H1 (cell line): ENCODE measurements around the gene ZDHHC3. TPM values are rescaled to one million over a fixed set of nuclear protein-coding genes. Genes with fewer than 3 reads are reported as not detected.

Experiments
- CTCF ChIA-PET: fragments of 300-600 bp; sonication (Branson Sonifier 250); formaldehyde crosslinking; loops from one replicate; lab custom pipeline; 2021; ENCODE audit not compliant: partially characterized antibody; lab: Charles Lee
- POLR2A ChIA-PET: fragments of 300-600 bp; sonication (Branson Sonifier 250); formaldehyde crosslinking; loops from one replicate; lab custom pipeline; 2021; ENCODE audit warnings: inconsistent platforms; ENCODE audit not compliant: partially characterized antibody; lab: Charles Lee
- DNase-seq, 2 experiments: peaks; one replicate each; pipeline versions ENCODE4 v3.0.0 to v3.0.0-alpha.2; 2010 to 2022; ENCODE audit warnings: low spot score in 2 of 2, low read depth in 1 of 2, mixed read lengths in 1 of 2
- FAIRE-seq: peaks from 2 replicates; lab custom pipeline; 2011; peaks lifted over from hg19 to GRCh38; lab: Jason Lieb, UNC
- H2AFZ ChIP-seq: 2 replicates; pipeline ENCODE4 v1.8.1; 2012; ENCODE audit warnings: low read length, inconsistent platforms
- H2AK5ac ChIP-seq: 2 replicates; pipeline ENCODE4 v1.6.1; 2013; ENCODE audit warnings: low read depth, low read length
- H2BK120ac ChIP-seq: replicated peaks from 2 replicates; pipeline ENCODE3; 2013; ENCODE audit warnings: low read depth, low read length, inconsistent platforms
- H2BK12ac ChIP-seq: 2 replicates; pipeline ENCODE4 v1.6.1; 2013; ENCODE audit warnings: low read depth, low read length
- H2BK15ac ChIP-seq: 2 replicates; pipeline ENCODE4 v1.6.1; 2013; ENCODE audit warnings: low read length
- H2BK20ac ChIP-seq: 2 replicates; pipeline ENCODE4 v1.6.1; 2013; ENCODE audit warnings: low read length
- H2BK5ac ChIP-seq: 2 replicates; pipeline ENCODE4 v1.6.1; 2013; ENCODE audit warnings: low read depth, low read length
- H3K14ac ChIP-seq: 2 replicates; pipeline ENCODE4 v1.6.1; 2013; ENCODE audit warnings: inconsistent platforms; ENCODE audit not compliant: insufficient read length
- H3K18ac ChIP-seq: 2 replicates; pipeline ENCODE4 v1.6.1; 2013; ENCODE audit warnings: low read length; ENCODE audit errors: extremely low read depth
- H3K23ac ChIP-seq: 2 replicates; pipeline ENCODE4 v1.6.1; 2013; ENCODE audit warnings: inconsistent platforms; ENCODE audit not compliant: insufficient read length
- H3K23me2 ChIP-seq: 2 replicates; pipeline ENCODE4 v1.6.1; 2013; ENCODE audit warnings: low read depth, low read length
- H3K27ac ChIP-seq: 2 replicates; pipeline ENCODE4 v1.6.1; 2011; ENCODE audit warnings: low read depth, low read length, inconsistent platforms
- H3K27me3 ChIP-seq, 4 experiments: replicated peaks in 1 of 4; 1 replicate in 1 of 4; 2 replicates in 3 of 4; pipeline versions ENCODE4 v1.6.1 to v1.8.1; 2011 to 2013; ENCODE audit warnings: low read length in 3 of 4, mild to moderate bottlenecking in 3 of 4, inconsistent platforms in 2 of 4, mixed read lengths in 2 of 4, moderate library complexity in 1 of 4; ENCODE audit not compliant: control insufficient read depth in 3 of 4, insufficient read depth in 3 of 4; ENCODE audit errors: extremely low read depth in 1 of 4
- H3K36me3 ChIP-seq, 4 experiments: 2 replicates each; pipeline versions ENCODE4 v1.6.1 to v1.8.1; 2011 to 2013; ENCODE audit warnings: mild to moderate bottlenecking in 4 of 4, low read length in 3 of 4, moderate library complexity in 2 of 4, control low read depth in 1 of 4, inconsistent platforms in 1 of 4; ENCODE audit not compliant: insufficient read depth in 4 of 4, control insufficient read depth in 2 of 4
- H3K4ac ChIP-seq: replicated peaks from 2 replicates; pipeline ENCODE3; 2013; ENCODE audit warnings: low read length, low read depth, mixed read lengths, inconsistent platforms; ENCODE audit not compliant: insufficient read length
- H3K4me1 ChIP-seq, 4 experiments: replicated peaks in 1 of 4; 1 replicate in 1 of 4; 2 replicates in 3 of 4; pipeline versions ENCODE4 v1.6.1 to v1.8.1; 2011 to 2013; ENCODE audit warnings: low read length in 3 of 4, inconsistent platforms in 2 of 4, mixed read lengths in 1 of 4; ENCODE audit not compliant: insufficient read depth in 4 of 4, control insufficient read depth in 3 of 4
- H3K4me2 ChIP-seq, 2 experiments: 2 replicates each; pipeline versions ENCODE4 v1.6.1 to v1.8.1; 2011 to 2013; ENCODE audit warnings: low read depth in 2 of 2, low read length in 2 of 2, control low read depth in 1 of 2, inconsistent platforms in 1 of 2, mild to moderate bottlenecking in 1 of 2; ENCODE audit not compliant: insufficient read depth in 1 of 2
- H3K4me3 ChIP-seq, 4 experiments: fragments of 200-600, 300-600 bp in 1 of 4; sonication (generic), shearing (Covaris generic), sonication (Bioruptor Twin) in 1 of 4; 2 replicates each; pipeline versions ENCODE4 v1.5.1 to v1.8.1; 2011 to 2016; ENCODE audit warnings: low read length in 4 of 4, low read depth in 3 of 4, control low read depth in 2 of 4, inconsistent platforms in 2 of 4, mild to moderate bottlenecking in 2 of 4, mixed read lengths in 1 of 4, moderate library complexity in 1 of 4; ENCODE audit not compliant: insufficient read depth in 2 of 4; ENCODE audit errors: extremely low read depth in 1 of 4
- H3K56ac ChIP-seq: replicated peaks from 2 replicates; pipeline ENCODE3; 2013; ENCODE audit warnings: low read depth, mild to moderate bottlenecking, mixed read lengths, low read length, inconsistent platforms; ENCODE audit not compliant: insufficient read length
- H3K79me1 ChIP-seq: 2 replicates; pipeline ENCODE4 v1.6.1; 2013; ENCODE audit warnings: low read depth, low read length, control low read depth
- H3K79me2 ChIP-seq, 2 experiments: 2 replicates each; pipeline versions ENCODE4 v1.6.1 to v1.8.1; 2012 to 2013; ENCODE audit warnings: low read length in 2 of 2, mild to moderate bottlenecking in 2 of 2, inconsistent platforms in 1 of 2; ENCODE audit not compliant: insufficient read depth in 2 of 2, control insufficient read depth in 1 of 2
- H3K9ac ChIP-seq, 4 experiments: replicated peaks in 1 of 4; 1 replicate in 1 of 4; 2 replicates in 3 of 4; pipeline versions ENCODE4 v1.6.1 to v1.8.1; 2011 to 2013; ENCODE audit warnings: low read depth in 3 of 4, low read length in 3 of 4, control low read depth in 2 of 4, mild to moderate bottlenecking in 2 of 4, moderate library complexity in 2 of 4, inconsistent platforms in 1 of 4; ENCODE audit errors: extremely low read depth in 1 of 4
- H3K9me3 ChIP-seq, 2 experiments: 2 replicates each; pipeline versions ENCODE4 v1.6.1 to v1.8.1; 2012 to 2013; ENCODE audit warnings: mild to moderate bottlenecking in 2 of 2, moderate library complexity in 2 of 2, control low read depth in 1 of 2, inconsistent platforms in 1 of 2, low read depth in 1 of 2, low read length in 1 of 2, mixed read lengths in 1 of 2; ENCODE audit not compliant: insufficient read depth in 2 of 2
- H4K20me1 ChIP-seq, 2 experiments: replicated peaks in 1 of 2; 2 replicates each; pipeline versions ENCODE3 to v1.8.1; 2011 to 2013; ENCODE audit warnings: inconsistent platforms in 2 of 2, low read length in 2 of 2, mild to moderate bottlenecking in 1 of 2; ENCODE audit not compliant: insufficient read depth in 2 of 2, control insufficient read depth in 1 of 2
- H4K5ac ChIP-seq: 2 replicates; pipeline ENCODE4 v1.6.1; 2013; ENCODE audit warnings: low read length, low read depth, mixed read lengths, inconsistent platforms; ENCODE audit not compliant: insufficient read length
- H4K8ac ChIP-seq: 2 replicates; pipeline ENCODE4 v1.8.0; 2013; ENCODE audit warnings: mild to moderate bottlenecking, moderate library complexity, low read length, inconsistent platforms; ENCODE audit not compliant: insufficient read depth; ENCODE audit errors: extremely low read depth
- H4K91ac ChIP-seq: replicated peaks from 2 replicates; pipeline ENCODE3; 2013; ENCODE audit warnings: low read length, mixed read lengths, inconsistent platforms; ENCODE audit not compliant: insufficient read length
- CHD2 ChIP-seq: IDR thresholded peaks from 2 replicates; pipeline ENCODE4 v1.6.1; 2012; ENCODE audit warnings: low read length, improper control_type of control experiment
- GABPA ChIP-seq: IDR thresholded peaks from 2 replicates; pipeline ENCODE4 v1.6.1; 2011; ENCODE audit warnings: mild to moderate bottlenecking, low read length, moderate library complexity, borderline replicate concordance; ENCODE audit not compliant: insufficient read depth
- KDM1A ChIP-seq: fragments of 200-600, 300-600 bp; sonication (generic); IDR thresholded peaks from 2 replicates; pipeline ENCODE4 v1.7.1; 2016; ENCODE audit warnings: mild to moderate bottlenecking, low read length, borderline replicate concordance
- KDM5A ChIP-seq: fragments of 200-600 bp; IDR thresholded peaks from 2 replicates; pipeline ENCODE4 v1.7.1; 2012; ENCODE audit warnings: mild to moderate bottlenecking, low read length, inconsistent platforms, mixed read lengths
- NANOG ChIP-seq: IDR thresholded peaks from 2 replicates; pipeline ENCODE4 v1.6.1; 2011; ENCODE audit warnings: low read length, low read depth, mild to moderate bottlenecking, inconsistent platforms; ENCODE audit not compliant: insufficient read depth, poor library complexity, severe bottlenecking
- POLR2AphosphoS5 ChIP-seq: IDR thresholded peaks from 2 replicates; pipeline ENCODE4 v1.6.1; 2011; ENCODE audit warnings: low read depth, low read length
- TAF1 ChIP-seq: IDR thresholded peaks from 2 replicates; pipeline ENCODE4 v1.6.1; 2011; ENCODE audit warnings: mild to moderate bottlenecking, low read depth, low read length
- WGBS, 2 experiments: shearing (Covaris generic) in 1 of 2; methylation state at CpG; one replicate each; pipeline versions ENCODE4 v1.1.6 to v1.1.7; 2013 to 2015; ENCODE audit warnings: low lambda C conversion rate in 2 of 2, mixed read lengths in 2 of 2, inconsistent platforms in 1 of 2, low coverage in 1 of 2, missing lambda C conversion rate in 1 of 2; ENCODE audit not compliant: insufficient replicate concordance in 2 of 2, insufficient coverage in 1 of 2, insufficient read length in 1 of 2; ENCODE audit errors: extremely low coverage in 1 of 2, missing lambda C conversion rate in 1 of 2; 5-methylcytosine and 5-hydroxymethylcytosine counted together
- polyA plus RNA-seq, 7 experiments: library from polyadenylated mRNA; depleted of rRNA in 3 of 7; stranded (reverse) in 5 of 7; unstranded in 2 of 7; fragments of >200 nt in 5 of 7; fragments of 200-250 nt in 2 of 7; gene quantifications; 1 replicate in 5 of 7; 2 replicates in 1 of 7; 4 replicates in 1 of 7; pipeline versions ENCODE4 v1.2.1 to v1.2.3, GENCODE V29; 2011 to 2013; ENCODE audit warnings: missing spikeins in 2 of 7, mixed read lengths in 2 of 7
- total RNA-seq: library from RNA; stranded (reverse); fragmentation: NEBNext Ultra II Directional; extraction: Animal tissue kit (Norgen Biotek cat#: 25700); gene quantifications from 2 replicates; pipeline ENCODE4 v1.2.1, GENCODE V29; 2021

ZDHHC3 gene
- total and polyA plus RNA-seq, 2 of the 8 experiments (the other 6 are each of a cell fraction or from before 2014, with no cell fraction given), result 77.4 to 88.7 TPM

DNA sequence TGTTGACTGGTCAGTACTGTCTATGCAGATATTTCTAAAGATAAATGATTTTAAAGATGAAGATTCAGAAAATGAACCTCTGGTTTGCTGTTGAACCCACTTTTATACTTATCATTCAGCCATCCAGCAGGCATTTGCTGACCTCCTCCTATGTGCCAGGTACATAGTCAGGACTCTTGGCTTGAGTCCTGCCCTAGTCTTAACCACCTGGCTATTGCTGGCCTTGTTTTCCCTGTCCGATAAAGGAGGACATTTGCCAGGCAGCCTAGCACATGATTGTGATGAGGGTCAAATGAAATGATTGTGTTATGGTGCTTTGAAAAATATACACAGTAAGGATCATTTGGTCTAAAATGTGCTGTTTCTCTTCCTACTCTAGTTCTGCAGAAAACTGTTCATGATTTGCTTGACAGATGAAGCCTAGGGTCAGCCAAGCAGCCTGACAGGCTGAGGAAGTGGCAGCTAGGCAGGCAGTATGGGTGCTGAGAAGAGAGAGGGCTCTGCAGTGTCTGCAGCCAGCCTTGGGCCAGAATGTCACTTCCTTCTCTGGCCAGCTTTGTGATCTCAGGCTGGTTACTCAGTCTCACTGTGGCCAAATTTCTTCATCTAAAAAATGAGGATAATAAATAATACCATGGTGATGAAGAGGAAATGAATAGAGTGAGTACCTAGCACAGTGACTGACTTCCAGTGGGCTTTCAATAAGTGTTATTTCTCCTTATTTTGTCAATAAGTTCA lies 13.8 kb upstream of the ZDHHC3 start:
- peaks cover 3 to 70% of the 10 kb centered on the region in 2 experiments; a peak in 3 of 4 replicates for H3K79me2 ChIP-seq
- H3K9me3 ChIP-seq, result peaks cover 2 to 11% of the 10 kb centered on the region in 2 experiments; a peak in 1 of 4 replicates
- no peak overlapping the region for H4K5ac ChIP-seq
- POLR2A ChIA-PET, result interaction anchor here (6.6 kb wide), 2 partner anchors 13 to 14 kb away, joined by 29 to 48 read pairs; partner anchors contain the start of genes EXOSC7 and ZDHHC3
- no peak overlapping the region for H3K4me3 ChIP-seq
- H2BK15ac ChIP-seq, result no peak overlapping the region
- no peak overlapping the region for H3K4ac ChIP-seq
- H2AK5ac ChIP-seq, result no peak overlapping the region
- H3K9ac ChIP-seq, result no peak overlapping the region
- no peak overlapping the region for H4K91ac ChIP-seq
- no peak for TF ChIP-seq POLR2AphosphoS5
- TF ChIP-seq NANOG, result no peak
- TF ChIP-seq KDM1A, result no peak
- TF ChIP-seq GABPA, result no peak
- no peak for TF ChIP-seq KDM5A
- TF ChIP-seq CHD2, result no peak
- no peak for TF ChIP-seq TAF1
- H4K20me1 ChIP-seq, result peaks cover 2 to 13% of the 10 kb centered on the region in 2 experiments
- H3K36me3 ChIP-seq, result peaks cover 5 to 39% (median 23%) of the 10 kb centered on the region in 4 experiments; a peak in 6 of 8 replicates
- no peaks in the 10 kb centered on the region for H3K27me3 ChIP-seq
- H3K18ac ChIP-seq, result no peak overlapping the region
- H3K56ac ChIP-seq, result no peak overlapping the region
- H2BK12ac ChIP-seq, result no peak overlapping the region
- no peak overlapping the region for H2AFZ ChIP-seq
- CTCF ChIA-PET, result interaction anchor here (1.0 to 5.0 kb wide), 6 partner anchors 8 to 51 kb away, joined by 3 to 37 read pairs (median 4); partner anchors contain the start of genes EXOSC7 and ZDHHC3
- FAIRE-seq (no peak), DNase-seq (no peak)
- no peak overlapping the region for H3K14ac ChIP-seq
- no peaks in the 10 kb centered on the region; the same call in 1 of the 2 replicates for H3K23me2 ChIP-seq
- peaks cover 2% of the 10 kb centered on the region; the same call in 1 of the 2 replicates for H3K79me1 ChIP-seq
- no peak overlapping the region for H3K23ac ChIP-seq
- H3K4me2 ChIP-seq, result no peak overlapping the region
- H3K27ac ChIP-seq, result no peak overlapping the region
- no peak overlapping the region for H4K8ac ChIP-seq
- H2BK5ac ChIP-seq, result no peak overlapping the region
- peaks cover 4 to 11% (median 7%) of the 10 kb centered on the region in 4 experiments for H3K4me1 ChIP-seq
- 95% methylated on average over 1 of the region's 1 CpG; no CpG with 5 or more reads in 1 of the 2 experiments for WGBS, 2 experiments
- no peak overlapping the region for H2BK120ac ChIP-seq
- no peak overlapping the region for H2BK20ac ChIP-seq
